SK-N-SH (cell line): ENCODE data around the gene LINGO3. TPM values are rescaled to one million over a fixed set of nuclear protein-coding genes. Genes with fewer than 3 reads are reported as not detected.

Source experiments
- CTCF ChIA-PET: fragments of 300-600, 350-600 bp; formaldehyde crosslinking; extraction: SDS; loops from one replicate; lab custom pipeline; 2021; lab: Yijun Ruan, JAX
- POLR2A ChIA-PET: fragments of 350-600 bp; sonication (Branson Sonifier 250); formaldehyde crosslinking; extraction: SDS; loops from one replicate; lab custom pipeline; 2020; ENCODE audit warnings: antibody characterized with exemption, inconsistent platforms; lab: Yijun Ruan, JAX
- DNase-seq: peaks from one replicate; pipeline ENCODE4 v3.0.0; 2012
- H2AFZ ChIP-seq: fragments of 200-600 bp; sonication (generic); 2 replicates; pipeline ENCODE4 v1.8.1; 2016; ENCODE audit warnings: antibody characterized with exemption, mild to moderate bottlenecking, low read depth
- H3F3A ChIP-seq: fragments of 200-600 bp; sonication (generic); replicated peaks from 2 replicates; pipeline ENCODE3; 2016; ENCODE audit warnings: antibody characterized with exemption, mild to moderate bottlenecking; ENCODE audit not compliant: insufficient read depth
- H3K27ac ChIP-seq, 2 experiments: fragments of 200-500 bp in 1 of 2; fragments of 200-600 bp in 1 of 2; sonication (Bioruptor generic) in 1 of 2; sonication (generic), shearing (Covaris generic) in 1 of 2; 2 replicates each; pipeline versions ENCODE4 v1.5.1 to v1.6.1; 2014 to 2016; ENCODE audit warnings: low read depth in 2 of 2, inconsistent platforms in 1 of 2, low read length in 1 of 2, mild to moderate bottlenecking in 1 of 2, mixed read lengths in 1 of 2
- H3K27me3 ChIP-seq: fragments of 200-600 bp; sonication (generic), shearing (Covaris generic); 2 replicates; pipeline ENCODE4 v1.6.1; 2016; ENCODE audit warnings: mixed run types; ENCODE audit not compliant: insufficient read depth
- H3K36me3 ChIP-seq, 2 experiments: fragments of 200-500 bp in 1 of 2; fragments of 200-600 bp in 1 of 2; sonication (Bioruptor generic) in 1 of 2; sonication (generic) in 1 of 2; replicated peaks in 1 of 2; 2 replicates each; pipeline versions ENCODE3 to v1.5.1; 2014 to 2016; ENCODE audit warnings: low read length in 1 of 2, mild to moderate bottlenecking in 1 of 2; ENCODE audit not compliant: insufficient read depth in 2 of 2, control insufficient read depth in 1 of 2
- H3K4me1 ChIP-seq, 2 experiments: fragments of 200-500 bp in 1 of 2; fragments of 200-600 bp in 1 of 2; sonication (Bioruptor generic) in 1 of 2; sonication (generic), shearing (Covaris generic) in 1 of 2; 2 replicates each; pipeline versions ENCODE4 v1.5.1 to v1.6.1; 2014 to 2016; ENCODE audit warnings: low read depth in 1 of 2, low read length in 1 of 2, mixed run types in 1 of 2; ENCODE audit not compliant: insufficient read depth in 2 of 2, control insufficient read depth in 1 of 2
- H3K4me2 ChIP-seq: fragments of 200-600 bp; sonication (generic), shearing (Covaris generic); 2 replicates; pipeline ENCODE4 v1.6.1; 2017; ENCODE audit warnings: mixed run types
- H3K4me3 ChIP-seq, 2 experiments: fragments of 200-500 bp in 1 of 2; fragments of 200-600 bp in 1 of 2; sonication (Bioruptor generic) in 1 of 2; sonication (generic), shearing (Covaris generic) in 1 of 2; 2 replicates each; pipeline versions ENCODE4 v1.5.1 to v1.8.1; 2014 to 2016; ENCODE audit warnings: low read depth in 2 of 2, inconsistent platforms in 1 of 2, low read length in 1 of 2, mild to moderate bottlenecking in 1 of 2, mixed read lengths in 1 of 2, moderate library complexity in 1 of 2
- H3K79me2 ChIP-seq: fragments of 200-600 bp; sonication (generic); 2 replicates; pipeline ENCODE4 v1.8.1; 2017; ENCODE audit warnings: mild to moderate bottlenecking; ENCODE audit not compliant: insufficient read depth
- H3K9ac ChIP-seq: fragments of 200-600 bp; sonication (generic); 2 replicates; pipeline ENCODE4 v1.6.1; 2017; ENCODE audit warnings: mixed run types
- H3K9me2 ChIP-seq: fragments of 200-600 bp; sonication (generic); 2 replicates; pipeline ENCODE4 v1.6.1; 2017; ENCODE audit warnings: mixed run types
- H3K9me3 ChIP-seq: fragments of 200-600 bp; sonication (generic); 2 replicates; pipeline ENCODE4 v1.6.1; 2017; ENCODE audit warnings: mixed run types, mild to moderate bottlenecking, moderate library complexity
- H4K20me1 ChIP-seq: fragments of 200-600 bp; sonication (generic); 2 replicates; pipeline ENCODE4 v1.6.1; 2017; ENCODE audit warnings: mild to moderate bottlenecking, mixed run types; ENCODE audit not compliant: insufficient read depth
- ELF1 ChIP-seq: IDR thresholded peaks from 2 replicates; pipeline ENCODE4 v1.4.0; 2012
- EZH2phosphoT487 ChIP-seq: fragments of 200-600 bp; sonication (generic); IDR thresholded peaks from 2 replicates; pipeline ENCODE4 v1.6.1; 2017; ENCODE audit warnings: low read depth, mixed run types, mild to moderate bottlenecking, antibody characterized with exemption, moderate library complexity, borderline replicate concordance
- FOXM1 ChIP-seq: IDR thresholded peaks from 2 replicates; pipeline ENCODE4 v1.4.0; 2012; ENCODE audit warnings: low read depth, mild to moderate bottlenecking
- GABPA ChIP-seq: IDR thresholded peaks from 2 replicates; pipeline ENCODE4 v1.4.0; 2012; ENCODE audit warnings: low read depth, mild to moderate bottlenecking
- JUND ChIP-seq: IDR thresholded peaks from 2 replicates; pipeline ENCODE4 v1.4.0; 2012
- MEF2A ChIP-seq: IDR thresholded peaks from 2 replicates; pipeline ENCODE4 v1.4.0; 2012; ENCODE audit warnings: low read depth, borderline replicate concordance
- MXI1 ChIP-seq: IDR thresholded peaks from 2 replicates; pipeline ENCODE4 v1.6.1; 2012; ENCODE audit warnings: mild to moderate bottlenecking, low read depth, low read length, improper control_type of control experiment
- PBX3 ChIP-seq: IDR thresholded peaks from 2 replicates; pipeline ENCODE4; 2012
- RAD21 ChIP-seq: IDR thresholded peaks from 2 replicates; pipeline ENCODE4 v1.6.1; 2012; ENCODE audit warnings: mild to moderate bottlenecking, low read length
- RFX5 ChIP-seq: IDR thresholded peaks from 2 replicates; pipeline ENCODE4 v1.6.1; 2012; ENCODE audit warnings: mild to moderate bottlenecking, improper control_type of control experiment, low read length
- RXRA ChIP-seq: IDR thresholded peaks from 2 replicates; pipeline ENCODE4 v1.4.0; 2012; ENCODE audit warnings: low read depth, mild to moderate bottlenecking, borderline replicate concordance
- TAF1 ChIP-seq: IDR thresholded peaks from 2 replicates; pipeline ENCODE4 v1.6.1; 2012; ENCODE audit warnings: low read depth, mild to moderate bottlenecking, low read length, moderate library complexity, borderline replicate concordance
- USF1 ChIP-seq: IDR thresholded peaks from 2 replicates; pipeline ENCODE4 v1.4.0; 2012; ENCODE audit warnings: low read depth, borderline replicate concordance
- ZBTB33 ChIP-seq: IDR thresholded peaks from 2 replicates; pipeline ENCODE4 v1.4.0; 2012; ENCODE audit warnings: low read depth, borderline replicate concordance
- WGBS: methylation state at CpG from one replicate; pipeline ENCODE4 v1.1.6; 2017; ENCODE audit warnings: low lambda C conversion rate; 5-methylcytosine and 5-hydroxymethylcytosine counted together
- polyA plus RNA-seq, 3 experiments: library from polyadenylated mRNA; depleted of rRNA; stranded (reverse); fragments of >200 nt; gene quantifications; 2 replicates each; pipeline ENCODE4 v1.2.3, GENCODE V29; 2012

LINGO3 gene
- polyA plus RNA-seq, 1 of the 3 experiments (the other 2 are of a cell fraction) = not detected

- Histone ChIP-seq H3K27ac (no peak overlapping the region), H3K4me2 (no peak overlapping the region), H3K9me2 (no peaks in the 10 kb centered on the region), H3K27me3 (no peaks in the 10 kb centered on the region), H3F3A (no peaks in the 10 kb centered on the region), H3K79me2 (peaks cover 10% of the 10 kb centered on the region; the same call in 1 of the 2 replicates), H3K9ac (no peak overlapping the region), H3K4me1 (no peaks in the 10 kb centered on the region; a peak in 1 of 4 replicates), H3K4me3 (no peak overlapping the region), H3K9me3 (no peaks in the 10 kb centered on the region), H4K20me1 (peaks cover 3% of the 10 kb centered on the region; the same call in 1 of the 2 replicates), H3K36me3 (peaks cover 0 to 20% of the 10 kb centered on the region in 2 experiments), H2AFZ (no peak overlapping the region)
- POLR2A ChIA-PET = no interaction called here
- 97% methylated on average over 15 of the region's 24 CpGs for WGBS
- TF ChIP-seq RXRA (no peak), GABPA (no peak), JUND (no peak), RAD21 (no peak), TAF1 (no peak), MXI1 (no peak), ELF1 (no peak), ZBTB33 (no peak), FOXM1 (no peak), EZH2phosphoT487 (no peak), MEF2A (no peak), RFX5 (no peak), PBX3 (no peak), USF1 (no peak)
- no peak for DNase-seq
- CTCF ChIA-PET = no interaction called here
Measured at GRCh38 chr19:2341244-2341751, 33.3 kb upstream of the LINGO3 start.
